Iris pigment epithelial cell (primary cell): ENCODE data around the gene RBPJ.
A peak's percentile ranks its signal among the peaks of the same experiment; 100 is the strongest.

Experiments
- DNase-seq: peaks from one replicate; pipeline ENCODE4 v3.0.0-alpha.2; 2011; ENCODE audit warnings: low read depth

Gene RBPJ

GRCh38 chr4:26459756-26460530 is 139.1 kb downstream of the RBPJ start:
- DNase-seq, result peak; percentile 31

DNA sequence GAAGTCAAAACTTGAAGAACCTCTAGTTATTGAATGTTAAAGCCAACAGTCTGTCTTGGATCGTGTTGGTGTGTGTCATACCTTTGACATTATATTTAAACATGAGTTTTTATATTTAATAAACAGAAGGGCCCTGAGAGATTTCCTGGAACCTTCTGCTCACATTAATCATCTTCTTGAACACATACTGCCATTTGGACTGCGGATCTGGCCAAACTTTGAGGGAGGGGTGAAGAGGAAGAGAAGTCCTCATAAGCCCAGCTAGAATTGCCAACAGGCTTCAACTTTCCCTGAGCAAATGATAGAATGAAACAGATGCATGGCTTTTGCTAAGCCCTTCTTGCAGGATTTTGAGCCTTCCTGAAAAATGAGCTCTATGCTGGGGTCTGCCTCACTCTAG is 142.1 kb downstream of the RBPJ start:
- DNase-seq, result no peak

GRCh38 chr4:26463386-26463785 is 142.6 kb downstream of the RBPJ start:
- DNase-seq, result no peak

DNA sequence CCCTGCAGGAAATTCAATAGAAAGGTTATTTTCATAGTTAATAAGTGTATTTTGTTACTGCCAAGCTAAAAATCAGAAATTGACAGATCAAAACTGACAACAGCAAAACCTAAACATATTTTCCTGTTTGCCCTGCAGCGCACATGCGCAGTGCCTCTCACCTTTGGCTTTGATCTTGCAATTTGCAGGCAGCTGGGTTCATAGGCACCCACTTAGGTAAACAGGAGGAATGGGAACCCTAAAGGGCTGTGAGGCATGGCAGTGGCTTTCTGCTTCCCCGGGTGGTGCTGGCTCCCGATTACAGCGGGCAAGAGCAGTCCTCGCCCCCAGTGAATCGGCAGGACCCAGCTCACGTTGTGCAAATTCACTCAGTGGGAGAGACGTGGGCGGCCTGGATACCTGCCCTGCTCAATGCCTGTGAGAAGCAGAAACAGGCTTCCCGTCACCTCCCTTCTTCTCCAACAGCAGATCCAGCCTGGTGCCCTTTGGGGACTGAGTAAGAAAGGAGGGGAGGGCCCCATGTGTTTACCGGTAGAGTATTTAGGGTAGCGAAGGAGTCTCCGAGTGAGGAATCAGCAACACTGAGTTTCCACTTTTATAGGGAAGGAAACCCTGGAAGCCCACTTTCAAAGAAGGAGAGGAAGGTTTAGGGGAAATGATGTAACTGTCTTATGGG is 143.7 kb downstream of the RBPJ start:
- DNase-seq, result no peak

DNA sequence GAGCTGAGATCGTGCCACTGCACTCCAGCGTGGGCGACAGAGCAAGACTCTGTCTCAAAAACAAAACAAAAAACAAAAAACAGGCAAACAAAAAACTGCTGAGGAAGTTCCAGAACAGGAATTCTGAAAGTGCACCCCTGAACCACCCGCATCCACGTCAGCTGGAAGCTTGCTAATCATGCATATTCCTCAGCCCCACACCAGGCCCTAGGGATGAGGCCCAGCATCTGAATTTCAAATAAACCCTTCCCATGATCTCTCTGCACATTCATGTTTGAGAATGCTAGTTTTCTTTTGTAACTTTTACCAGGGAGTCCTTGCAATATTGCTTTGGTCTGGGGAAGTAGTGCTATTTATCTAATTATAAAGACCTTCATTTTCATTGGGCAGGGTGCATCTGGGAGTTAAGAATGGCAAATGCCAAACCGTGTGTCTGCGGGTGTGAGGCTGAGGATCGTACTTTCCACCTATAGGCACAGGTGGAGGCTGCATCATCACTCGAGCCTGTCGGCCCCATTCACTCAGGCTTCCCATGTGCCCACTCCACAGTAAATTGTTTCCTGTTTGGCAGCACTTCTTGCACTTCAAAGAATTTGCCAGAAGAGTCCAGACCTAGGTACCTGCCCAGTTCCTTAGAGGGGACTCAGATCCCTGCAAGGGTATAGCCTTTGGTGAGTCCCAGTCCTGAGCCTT is 145.9 kb downstream of the RBPJ start:
- no peak for DNase-seq

DNA sequence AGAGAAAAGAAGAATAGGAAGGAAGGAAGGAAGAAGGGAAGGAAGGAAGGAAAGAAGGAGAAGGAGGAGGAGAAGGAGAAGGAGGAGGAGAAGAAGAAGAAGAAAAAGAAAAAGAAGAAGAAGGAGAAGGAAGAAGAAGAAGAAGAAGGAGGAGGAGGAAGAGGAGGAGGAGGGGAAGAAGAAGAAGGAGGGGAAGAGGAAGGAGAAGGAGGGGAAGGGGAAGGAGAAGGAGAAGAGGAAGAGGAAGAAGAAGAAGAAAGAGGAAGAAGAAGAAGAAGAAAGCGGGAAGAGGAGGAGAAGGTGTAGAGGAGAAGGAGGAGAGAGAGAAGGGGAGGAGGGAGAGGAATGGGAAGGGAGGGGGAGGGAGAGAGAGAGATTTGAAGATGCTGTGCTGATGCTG is 146.9 kb downstream of the RBPJ start:
- no peak for DNase-seq

GRCh38 chr4:26468283-26468949 is 147.6 kb downstream of the RBPJ start:
- DNase-seq, result no peak

DNA sequence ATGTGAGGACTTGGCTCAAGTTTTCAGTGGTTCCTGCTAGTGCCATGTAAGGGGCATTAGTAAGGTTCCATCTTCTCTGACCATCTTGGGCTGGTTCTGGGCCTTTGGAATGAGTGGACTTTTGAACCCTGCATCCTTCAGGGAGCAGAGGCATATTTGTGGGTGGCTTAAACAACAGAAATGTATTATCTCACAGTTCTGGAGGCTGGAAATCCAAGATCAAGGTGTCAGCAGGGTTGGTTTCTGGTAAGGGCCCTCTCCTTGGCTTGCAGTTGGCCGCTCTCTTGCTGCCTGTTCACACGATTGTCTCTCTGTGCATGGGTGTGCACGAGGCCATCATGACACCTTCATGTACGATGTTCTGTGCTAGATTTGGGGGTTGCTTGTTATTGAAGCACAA is 148.2 kb downstream of the RBPJ start:
- DNase-seq, result no peak

- no peak for DNase-seq
Observed at GRCh38 chr4:26471890-26472289, 151.1 kb downstream of the RBPJ start.

DNA sequence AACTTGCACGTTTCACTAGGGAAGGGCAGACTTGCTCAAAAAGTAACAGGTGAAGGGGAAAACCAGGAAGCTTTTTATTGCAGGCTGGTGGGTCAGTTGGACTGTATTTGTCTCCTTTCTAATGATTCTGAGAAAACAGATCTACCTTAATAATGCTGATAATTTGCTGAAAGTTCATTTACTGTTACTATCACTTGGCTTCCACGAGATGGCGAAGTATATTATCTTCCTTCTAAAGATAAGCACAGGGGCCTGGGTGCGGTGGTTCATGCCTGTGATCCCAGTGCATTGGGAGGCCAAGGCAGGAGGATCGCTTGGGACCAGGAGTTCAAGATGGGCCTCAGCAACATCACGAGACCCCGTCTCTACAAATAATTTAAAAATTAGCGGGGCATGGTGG is 153.1 kb downstream of the RBPJ start:
- DNase-seq, result no peak

DNA sequence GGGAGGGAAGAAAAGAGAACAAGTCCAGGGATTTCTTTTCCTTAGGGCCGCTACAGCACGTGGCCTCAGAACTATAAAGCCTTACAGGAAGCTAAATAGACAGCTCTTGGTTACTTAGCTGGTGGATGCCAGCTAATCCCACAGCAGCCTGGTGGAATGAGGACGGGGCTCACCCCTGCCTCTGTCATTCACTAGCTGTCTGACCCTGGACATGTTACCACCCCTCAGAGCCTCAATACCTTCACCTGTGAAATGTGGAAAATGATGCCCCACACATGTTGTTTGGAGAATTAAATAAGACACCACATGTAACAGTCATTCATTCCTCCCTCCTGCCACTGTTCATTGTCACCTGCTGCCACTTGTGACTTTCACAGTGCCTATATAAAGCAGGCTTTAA is 153.7 kb downstream of the RBPJ start:
- DNase-seq, result no peak

GRCh38 chr4:26475716-26476115 is 154.9 kb downstream of the RBPJ start:
- DNase-seq, result no peak

DNA sequence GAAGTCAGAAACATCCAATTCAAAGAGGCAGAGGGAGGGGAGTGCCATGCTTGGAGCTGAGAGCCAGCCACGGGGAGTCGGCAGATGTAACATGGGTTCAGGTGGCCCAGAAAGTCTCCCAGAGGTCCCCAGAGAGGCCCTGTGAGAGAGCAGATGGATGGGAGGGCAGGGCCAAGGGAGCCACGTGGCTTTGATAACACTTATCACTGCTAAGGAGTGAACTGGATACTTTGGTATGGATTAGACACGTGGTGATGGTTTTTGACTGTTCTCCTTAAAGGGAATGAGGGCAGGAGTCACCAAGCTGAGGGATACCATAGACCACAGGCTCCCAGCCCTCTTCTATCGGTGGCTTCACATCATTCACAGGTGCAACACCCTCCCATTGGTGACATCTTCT is 155.7 kb downstream of the RBPJ start:
- DNase-seq, result no peak

DNA sequence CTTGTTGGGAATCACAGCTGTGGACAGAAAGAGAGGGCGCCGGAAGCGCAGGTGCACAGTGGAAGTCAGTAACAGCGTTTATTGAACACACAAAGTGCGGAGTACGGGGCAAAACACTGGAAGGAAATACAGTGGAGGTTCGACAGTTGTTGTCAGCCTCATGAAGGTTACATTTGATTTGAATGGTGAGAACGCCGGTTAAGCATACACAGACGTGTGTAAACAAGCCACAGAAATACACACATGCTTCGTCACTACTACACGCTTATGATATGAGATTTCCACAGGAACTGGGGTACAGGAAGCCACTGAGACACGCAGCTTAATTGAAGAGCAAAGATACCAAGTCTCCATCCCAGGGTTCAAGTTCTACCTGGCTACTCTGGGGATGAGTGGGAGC is 157.5 kb downstream of the RBPJ start:
- DNase-seq, result no peak

GRCh38 chr4:26482508-26483462 is 162.0 kb downstream of the RBPJ start:
- DNase-seq, result no peak

GRCh38 chr4:26484032-26484515 is 163.3 kb downstream of the RBPJ start:
- DNase-seq, result no peak

DNA sequence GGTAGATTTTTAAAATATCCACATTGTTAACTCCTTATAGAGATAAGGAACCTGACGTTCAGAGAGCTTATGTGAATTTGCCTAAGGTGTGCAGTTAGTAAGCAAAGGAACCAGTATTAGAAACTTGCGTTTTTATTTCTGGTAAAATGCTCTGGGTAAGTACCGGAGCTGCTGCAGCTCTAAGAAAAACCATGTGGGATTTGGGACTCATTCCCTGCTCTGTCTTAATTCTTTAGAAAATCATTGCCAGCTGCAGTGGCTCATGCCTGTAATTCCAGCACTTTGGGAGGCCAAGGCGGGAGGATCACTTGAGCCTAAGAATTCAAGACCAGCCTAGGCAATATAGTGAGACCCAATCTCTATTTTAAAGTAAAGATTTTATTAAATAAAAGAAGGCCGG is 163.7 kb downstream of the RBPJ start:
- no peak for DNase-seq
